Measurements from ENCODE around the gene DENND1A.

DNA sequence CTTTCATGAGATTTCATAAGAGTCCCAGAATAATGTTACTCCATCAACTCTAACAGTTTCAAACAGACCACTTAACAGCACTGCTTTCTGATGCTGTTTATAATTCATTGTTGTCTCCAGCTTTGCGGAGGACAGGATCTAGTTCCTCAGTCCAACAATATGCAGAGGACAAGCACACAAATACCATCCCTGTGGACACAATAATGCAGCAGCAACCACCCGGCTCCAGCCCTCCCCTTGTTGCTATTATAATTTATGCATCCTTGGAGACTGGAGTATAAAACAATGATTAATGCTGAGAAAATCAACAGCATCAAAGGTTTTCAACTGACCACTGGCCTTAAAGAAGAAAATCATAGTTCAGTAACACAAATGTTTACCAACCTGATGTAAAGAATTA, 108.3 kb downstream of the DENND1A start:
- TF ChIP-seq, protein P1, sequence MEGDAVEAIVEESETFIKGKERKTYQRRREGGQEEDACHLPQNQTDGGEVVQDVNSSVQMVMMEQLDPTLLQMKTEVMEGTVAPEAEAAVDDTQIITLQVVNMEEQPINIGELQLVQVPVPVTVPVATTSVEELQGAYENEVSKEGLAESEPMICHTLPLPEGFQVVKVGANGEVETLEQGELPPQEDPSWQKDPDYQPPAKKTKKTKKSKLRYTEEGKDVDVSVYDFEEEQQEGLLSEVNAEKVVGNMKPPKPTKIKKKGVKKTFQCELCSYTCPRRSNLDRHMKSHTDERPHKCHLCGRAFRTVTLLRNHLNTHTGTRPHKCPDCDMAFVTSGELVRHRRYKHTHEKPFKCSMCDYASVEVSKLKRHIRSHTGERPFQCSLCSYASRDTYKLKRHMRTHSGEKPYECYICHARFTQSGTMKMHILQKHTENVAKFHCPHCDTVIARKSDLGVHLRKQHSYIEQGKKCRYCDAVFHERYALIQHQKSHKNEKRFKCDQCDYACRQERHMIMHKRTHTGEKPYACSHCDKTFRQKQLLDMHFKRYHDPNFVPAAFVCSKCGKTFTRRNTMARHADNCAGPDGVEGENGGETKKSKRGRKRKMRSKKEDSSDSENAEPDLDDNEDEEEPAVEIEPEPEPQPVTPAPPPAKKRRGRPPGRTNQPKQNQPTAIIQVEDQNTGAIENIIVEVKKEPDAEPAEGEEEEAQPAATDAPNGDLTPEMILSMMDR (IDR thresholded peaks at IDR 0.05): no peak
- TF ChIP-seq EP300 (IDR thresholded peaks at IDR 0.05): no peak
